LoVo (cell line): ENCODE results near the gene CHRND.
"Not testable (repeated sequence)": the region's sequence is repeated elsewhere in the genome, so short reads cannot be mapped to it uniquely, and the experiment has no call there.

ENCODE experiments used
- DNase-seq: peaks from one replicate; pipeline ENCODE4 v3.0.0-alpha.2; 2016; ENCODE audit warnings: low spot score

CHRND gene

DNA sequence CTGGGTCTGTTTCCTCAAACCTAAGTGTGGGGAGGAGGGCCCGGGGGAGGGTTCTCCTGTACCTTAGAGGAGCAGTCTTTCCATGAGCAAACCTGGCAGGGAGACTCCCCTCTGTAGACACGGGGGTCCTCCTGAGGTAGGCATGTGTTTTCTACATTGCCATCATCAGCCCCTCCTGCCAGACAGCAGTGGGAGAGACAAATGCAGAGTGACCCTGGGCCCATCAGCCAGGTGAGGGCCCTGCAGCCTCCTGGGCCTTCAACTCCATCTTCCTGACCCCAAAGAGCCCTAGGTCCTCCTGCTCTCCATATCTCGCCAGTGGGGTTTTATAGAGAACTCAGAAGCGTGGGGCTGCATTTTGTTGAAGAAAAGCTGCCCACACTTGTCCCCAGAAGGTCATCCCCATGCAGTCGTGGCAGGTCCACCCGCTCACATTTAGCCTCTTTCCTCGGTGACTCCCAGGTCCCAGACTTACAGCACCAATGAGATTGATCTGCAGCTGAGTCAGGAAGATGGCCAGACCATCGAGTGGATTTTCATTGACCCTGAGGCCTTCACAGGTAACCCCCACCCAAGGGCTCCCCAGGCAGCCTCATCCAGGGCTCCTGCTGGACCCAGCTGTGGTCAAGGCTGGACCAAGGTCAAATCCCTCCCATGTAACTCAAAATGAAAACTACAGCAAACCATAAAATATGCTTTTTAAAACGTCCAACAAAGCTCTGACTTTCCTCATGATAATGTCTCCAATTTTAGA lies 16.2 kb downstream of the CHRND start:
- no peak for DNase-seq

DNA sequence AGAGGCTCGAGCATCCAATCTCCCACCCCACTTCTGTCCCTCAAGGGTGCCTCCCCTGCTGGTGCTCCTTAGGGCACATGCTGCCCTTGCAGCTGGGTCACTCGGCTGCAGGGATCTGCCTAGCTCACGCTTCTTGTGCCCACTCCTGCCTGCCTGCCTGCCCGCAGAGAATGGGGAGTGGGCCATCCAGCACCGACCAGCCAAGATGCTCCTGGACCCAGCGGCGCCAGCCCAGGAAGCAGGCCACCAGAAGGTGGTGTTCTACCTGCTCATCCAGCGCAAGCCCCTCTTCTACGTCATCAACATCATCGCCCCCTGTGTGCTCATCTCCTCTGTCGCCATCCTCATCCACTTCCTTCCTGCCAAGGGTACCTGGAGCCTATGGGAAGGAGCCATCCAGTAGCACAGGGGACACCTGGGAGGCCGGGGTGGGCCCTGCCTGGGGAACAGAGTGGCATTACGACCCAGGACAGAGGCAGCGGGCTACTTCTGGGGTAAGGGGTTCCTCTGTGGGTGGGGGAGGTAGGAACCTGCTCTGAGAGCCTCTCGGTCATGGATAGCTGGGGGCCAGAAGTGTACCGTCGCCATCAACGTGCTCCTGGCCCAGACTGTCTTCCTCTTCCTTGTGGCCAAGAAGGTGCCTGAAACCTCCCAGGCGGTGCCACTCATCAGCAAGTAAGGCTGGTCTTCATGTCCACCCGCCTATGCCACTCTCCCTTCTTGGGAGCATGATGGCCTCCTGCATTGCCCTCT lies 16.9 kb downstream of the CHRND start:
- DNase-seq, result no peak

DNA sequence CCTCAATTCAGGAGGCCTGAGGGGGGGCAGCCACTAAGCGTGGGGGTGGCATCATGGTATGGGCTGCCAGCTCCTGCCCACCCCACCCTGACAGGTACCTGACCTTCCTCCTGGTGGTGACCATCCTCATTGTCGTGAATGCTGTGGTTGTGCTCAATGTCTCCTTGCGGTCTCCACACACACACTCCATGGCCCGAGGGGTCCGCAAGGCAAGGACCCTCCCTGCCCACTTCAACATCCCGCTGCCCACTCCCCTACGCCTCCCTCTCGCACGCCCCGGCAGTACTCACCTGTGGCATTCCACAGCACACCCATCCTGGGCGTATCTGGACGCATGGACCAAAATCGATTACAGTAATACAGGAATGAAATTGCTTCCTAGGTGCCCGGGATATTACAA lies 17.5 kb downstream of the CHRND start:
- no peak for DNase-seq

DNA sequence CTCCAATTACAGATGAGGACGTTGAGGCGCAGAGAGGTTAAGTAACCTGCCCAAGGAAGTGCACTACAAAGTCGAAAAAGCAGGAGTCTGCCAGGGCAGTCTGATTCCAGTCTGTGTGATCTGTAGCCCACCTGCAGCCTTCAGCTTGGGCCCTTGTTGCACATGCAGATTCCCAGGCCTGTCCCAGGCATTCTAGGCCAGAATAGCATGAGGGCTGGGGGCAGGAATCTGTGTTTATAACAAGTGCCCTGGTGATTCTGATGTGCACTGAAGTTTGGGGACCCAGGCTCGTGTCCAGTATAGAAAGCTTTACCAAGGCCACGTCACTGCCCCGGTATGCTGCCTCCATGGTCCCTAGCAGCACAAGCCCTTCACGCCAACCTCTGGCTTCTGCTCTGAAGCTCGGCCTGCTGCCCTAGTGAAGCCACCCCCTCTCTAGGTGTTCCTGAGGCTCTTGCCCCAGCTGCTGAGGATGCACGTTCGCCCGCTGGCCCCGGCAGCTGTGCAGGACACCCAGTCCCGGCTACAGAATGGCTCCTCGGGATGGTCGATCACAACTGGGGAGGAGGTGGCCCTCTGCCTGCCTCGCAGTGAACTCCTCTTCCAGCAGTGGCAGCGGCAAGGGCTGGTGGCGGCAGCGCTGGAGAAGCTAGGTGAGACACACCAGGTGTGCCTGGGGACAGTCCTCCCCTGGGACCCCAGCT lies 18.1 kb downstream of the CHRND start:
- no peak for DNase-seq

DNA sequence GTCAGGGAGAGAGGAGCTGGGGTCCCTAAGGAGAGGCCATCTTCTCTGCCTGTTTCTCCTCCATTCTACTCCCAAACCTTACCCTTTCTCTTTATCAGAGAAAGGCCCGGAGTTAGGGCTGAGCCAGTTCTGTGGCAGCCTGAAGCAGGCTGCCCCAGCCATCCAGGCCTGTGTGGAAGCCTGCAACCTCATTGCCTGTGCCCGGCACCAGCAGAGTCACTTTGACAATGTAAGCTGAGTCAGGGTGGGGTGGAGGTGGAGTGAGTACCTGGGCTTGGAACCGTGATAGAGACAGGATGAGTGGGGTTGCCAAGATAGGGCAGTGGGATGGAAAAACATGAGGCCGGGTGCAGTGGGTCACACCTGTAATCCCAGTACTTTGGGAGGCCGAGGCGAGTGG lies 18.7 kb downstream of the CHRND start:
- DNase-seq, result no peak

DNA sequence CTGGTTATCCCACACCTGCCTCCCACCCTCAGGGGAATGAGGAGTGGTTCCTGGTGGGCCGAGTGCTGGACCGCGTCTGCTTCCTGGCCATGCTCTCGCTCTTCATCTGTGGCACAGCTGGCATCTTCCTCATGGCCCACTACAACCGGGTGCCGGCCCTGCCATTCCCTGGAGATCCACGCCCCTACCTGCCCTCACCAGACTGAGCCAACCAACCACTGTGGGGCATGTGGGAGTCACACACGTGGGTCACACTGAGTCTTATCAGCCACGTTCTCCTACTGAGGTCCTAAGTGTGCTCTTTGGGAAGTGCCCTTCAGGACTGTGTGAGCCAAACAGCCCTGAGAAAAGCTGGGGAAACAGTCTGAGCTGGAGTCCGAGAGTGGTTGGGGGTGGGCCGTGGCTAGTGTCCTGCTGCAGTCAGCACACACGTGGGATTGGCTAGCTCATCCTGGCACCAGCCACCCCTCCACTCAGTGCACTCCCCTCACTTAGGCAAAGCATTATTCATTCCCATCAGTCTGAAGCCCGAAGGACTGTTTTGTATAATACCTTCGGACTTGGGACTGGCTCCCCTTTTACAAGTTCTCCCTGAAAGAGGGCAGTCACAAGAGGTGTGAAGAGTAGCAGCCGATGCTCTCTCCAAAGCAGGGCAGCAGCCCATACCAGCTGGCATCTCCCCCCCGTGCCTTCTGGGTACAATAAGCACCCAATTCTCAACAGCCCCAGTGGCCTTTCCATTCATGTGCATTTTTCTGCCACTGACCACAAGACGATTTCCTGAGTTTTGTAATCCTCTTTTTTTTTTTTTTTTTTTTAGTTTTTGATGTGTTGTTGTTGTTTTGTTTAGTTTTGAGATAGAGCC lies 19.8 kb downstream of the CHRND start:
- DNase-seq, result no peak

DNA sequence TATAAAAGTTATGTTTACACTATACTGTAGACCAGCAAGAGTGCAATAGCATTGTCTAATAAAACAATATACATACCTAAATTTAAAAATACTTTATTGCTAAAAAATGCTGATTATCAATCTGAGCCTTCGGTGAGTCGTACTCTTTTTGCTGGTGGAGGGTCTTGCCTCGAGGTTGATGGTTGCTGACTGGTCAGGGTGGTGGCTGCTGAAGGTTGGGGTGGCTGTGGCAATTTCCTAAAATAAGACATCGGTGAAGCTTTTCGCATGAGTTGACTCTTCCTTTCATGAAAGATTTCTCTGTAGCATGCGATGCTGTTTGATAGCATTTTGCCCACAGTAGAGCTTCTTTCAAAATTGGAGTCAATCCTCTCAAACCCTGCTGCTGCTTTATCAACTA lies 22.0 kb downstream of the CHRND start:
- DNase-seq, result no peak

DNA sequence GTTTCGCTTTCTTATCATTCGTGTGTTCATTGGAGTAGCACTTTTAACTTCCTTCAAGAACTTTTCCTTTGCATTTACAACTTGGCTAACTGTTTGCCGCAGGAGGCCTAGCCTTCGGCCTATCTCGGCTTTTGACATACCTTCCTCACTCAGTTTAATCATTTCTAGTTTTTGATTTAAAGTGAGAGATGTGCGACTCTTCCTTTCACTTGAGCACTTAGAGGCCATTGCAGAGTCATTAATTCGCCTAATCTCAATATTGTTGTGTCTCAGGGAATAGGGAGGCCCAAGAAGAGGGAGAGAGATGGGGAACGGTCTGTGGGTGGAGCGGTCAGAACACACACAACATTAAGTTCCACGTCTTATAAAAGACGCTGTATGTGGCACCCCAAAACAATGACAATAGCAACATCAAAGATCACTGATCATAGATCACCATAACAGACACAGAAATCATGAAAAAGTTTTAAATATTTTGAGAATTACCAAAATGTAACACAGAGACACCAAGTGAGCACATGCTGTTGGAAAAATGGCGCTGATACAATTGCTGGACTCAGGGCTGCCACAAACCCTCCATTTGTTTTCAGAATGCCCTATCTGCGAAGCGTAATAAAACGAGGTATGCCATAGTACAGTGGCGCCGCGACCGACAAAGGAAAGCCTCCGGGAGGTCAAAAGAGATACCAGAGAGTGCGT lies 23.8 kb downstream of the CHRND start:
- DNase-seq, result no peak

DNA sequence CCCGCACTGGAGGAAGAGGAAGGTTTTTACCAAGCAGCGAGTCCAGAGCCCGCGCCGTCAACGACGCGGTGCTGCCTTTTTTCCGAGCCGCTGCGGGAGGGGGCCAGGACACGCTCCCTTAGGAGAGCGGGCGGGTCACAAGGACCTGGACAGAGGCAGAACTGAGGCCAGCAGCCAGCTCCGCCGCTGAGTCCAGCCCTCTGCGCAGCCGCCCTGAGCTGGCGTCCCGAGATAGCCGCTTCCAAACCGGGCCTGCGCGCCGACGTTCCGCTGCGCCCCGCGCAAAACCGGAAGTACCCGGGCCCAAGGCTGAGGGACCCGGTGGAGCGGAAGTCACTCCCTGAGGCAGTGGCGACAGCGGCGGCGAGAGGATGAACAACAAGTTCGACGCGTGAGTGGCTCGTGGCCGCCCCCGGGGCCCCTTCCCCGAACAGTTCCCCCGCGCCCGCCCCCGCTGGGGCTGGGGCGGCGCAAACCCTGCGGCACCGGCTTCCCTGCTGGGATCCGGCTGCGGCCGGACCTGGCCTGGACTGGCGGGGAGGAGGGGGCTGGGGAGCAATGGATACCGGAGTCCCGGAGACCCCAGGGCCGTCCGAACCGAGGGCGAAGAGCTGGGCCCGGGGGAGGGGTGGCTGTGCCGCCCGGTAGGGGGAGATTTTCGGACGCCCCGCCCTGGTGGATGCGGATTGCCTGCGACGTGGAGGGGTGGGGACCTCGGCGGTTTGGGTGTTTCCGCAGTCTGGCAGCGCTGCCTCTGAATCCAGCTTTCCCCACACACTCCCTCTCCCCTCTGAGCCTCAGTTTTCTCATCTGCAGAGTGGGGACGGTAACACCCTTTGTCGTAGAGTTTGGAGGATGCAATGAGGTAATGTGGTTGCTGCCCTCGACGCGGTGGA lies 24.6 kb downstream of the CHRND start, which contains the start of the genes EIF4E2 and TIGD1:
Gene EIF4E2 (plus strand): TSS at position 336 of the 896 bp plus-strand sequence. CDS start 36 bp downstream, at position 372.
Gene TIGD1 (minus strand): TSS at position 204 of the 896 bp plus-strand sequence. CDS start 675 bp downstream, outside the sequence.
- peak; percentile 94 for DNase-seq

DNA sequence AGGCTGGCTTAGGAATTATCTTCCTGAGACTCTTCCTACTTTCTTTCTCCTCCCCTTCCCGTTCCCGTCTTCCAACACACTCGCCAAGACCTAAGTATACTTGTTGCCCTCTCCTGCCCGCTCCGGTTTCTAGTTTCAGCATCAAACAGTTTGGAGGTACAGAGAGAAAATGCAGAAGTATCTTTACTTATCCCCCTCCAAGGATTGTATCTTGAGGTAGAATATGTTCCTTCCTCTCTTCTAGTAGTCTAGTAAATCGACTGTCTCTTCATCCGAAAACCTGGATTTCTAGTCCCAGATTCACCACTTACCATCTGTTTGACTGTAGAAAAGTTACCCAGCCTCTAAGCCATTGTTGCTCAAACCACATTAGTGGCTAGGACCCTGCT lies 25.3 kb downstream of the CHRND start:
- no peak for DNase-seq

DNA sequence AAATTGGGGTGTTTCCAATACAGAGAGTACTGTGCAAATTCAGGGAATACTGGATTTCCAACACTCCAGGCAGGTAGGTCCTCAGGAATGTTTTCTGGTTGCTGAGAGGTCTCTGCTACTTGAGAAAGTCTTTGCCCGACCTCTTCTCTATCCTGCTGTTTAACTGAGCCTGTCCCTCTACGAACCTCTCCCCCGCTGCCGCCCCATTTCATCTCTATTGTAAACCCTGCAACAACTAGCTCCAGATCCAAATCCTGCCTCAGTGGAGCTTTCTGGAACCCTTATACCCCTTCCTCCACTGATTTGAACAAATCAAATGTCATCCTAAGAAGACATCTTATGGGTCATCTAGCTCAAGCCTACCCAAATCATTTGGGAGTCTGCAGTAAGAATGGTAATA lies 25.8 kb downstream of the CHRND start:
- DNase-seq, result no peak

DNA sequence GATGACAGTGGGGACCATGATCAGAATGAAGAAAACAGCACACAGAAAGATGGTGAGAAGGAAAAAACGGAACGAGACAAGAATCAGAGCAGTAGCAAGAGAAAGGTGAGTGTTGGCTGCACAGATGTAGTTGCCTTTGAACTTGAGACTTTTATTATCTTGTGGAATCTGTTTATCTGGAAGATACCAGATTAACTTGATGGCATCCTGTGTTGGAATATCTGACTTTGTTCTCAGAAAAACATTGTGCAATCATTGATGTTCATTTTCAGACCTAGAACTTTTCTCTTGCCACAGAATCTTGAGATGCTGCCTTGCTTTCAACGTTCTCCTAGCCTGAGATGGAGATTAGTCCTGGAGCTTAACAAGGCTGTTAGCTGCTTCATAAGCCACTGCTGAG lies 30.5 kb downstream of the CHRND start:
- no peak for DNase-seq

DNA sequence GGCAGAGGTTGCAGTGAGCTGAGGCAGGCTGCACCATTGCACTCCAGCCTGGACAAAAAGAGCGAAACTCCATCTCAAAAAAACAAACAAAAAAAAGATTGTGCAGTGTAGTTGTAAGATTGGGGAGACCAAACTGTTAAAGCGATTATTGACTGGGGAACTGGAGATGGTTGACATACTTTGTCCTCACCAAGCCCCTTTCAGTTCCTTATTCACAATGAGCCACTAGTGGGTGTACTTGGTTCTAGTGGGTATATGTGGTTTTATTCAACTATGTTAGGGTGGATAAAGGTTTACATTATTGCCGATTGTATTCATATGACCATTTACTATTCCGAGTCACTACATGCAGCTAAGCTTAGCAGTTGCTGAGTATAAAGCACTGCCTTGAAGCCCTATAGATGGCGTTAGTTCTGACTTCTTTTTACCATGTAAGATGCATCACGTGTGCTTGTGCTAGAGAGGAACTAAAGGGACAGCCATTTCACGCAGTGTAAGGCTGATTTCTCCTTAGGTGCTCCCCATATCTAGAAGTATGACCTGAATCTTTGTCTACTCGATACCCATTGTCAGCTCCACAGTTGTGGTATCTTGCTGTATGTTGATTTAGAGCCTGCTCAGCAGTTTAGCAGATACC lies 36.7 kb downstream of the CHRND start:
- no peak for DNase-seq

DNA sequence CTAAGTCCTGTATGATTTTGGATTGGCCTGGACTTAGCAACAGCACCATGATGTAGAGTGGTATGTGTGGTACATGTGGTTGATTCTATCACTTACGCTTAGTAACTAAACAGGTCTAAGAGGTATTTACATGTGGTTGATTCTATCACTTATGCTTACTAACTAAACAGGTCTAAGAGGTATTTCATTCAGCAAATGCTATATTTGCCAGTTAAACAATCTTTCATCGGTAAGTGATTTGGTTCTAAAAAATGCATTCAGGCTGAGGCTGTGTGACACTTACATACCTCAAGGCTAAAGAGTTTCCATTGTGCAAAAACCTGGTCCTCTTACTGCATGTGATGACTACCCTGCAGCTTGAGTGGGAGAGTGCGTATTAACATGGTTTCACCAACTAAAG lies 37.6 kb downstream of the CHRND start:
- DNase-seq, result no peak

DNA sequence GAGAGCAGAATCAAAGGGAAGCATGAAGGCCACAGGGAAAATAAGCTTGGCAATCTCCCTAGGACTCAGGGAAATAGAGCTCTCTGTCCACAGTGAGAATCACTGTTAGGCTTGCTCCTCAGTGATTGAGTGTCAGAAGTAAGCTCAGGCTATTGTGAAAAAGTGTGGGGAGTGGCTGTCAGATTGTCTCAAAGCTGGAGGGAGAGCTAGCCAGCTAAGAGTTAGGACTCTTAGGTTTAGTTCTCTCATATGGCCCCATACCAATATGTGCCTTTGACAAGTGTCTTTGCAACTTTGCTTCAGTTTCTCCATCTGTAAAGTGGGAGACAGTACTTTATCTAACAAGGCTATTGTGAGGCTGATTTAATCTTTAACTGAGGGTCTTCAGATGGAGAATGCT lies 41.8 kb downstream of the CHRND start:
- no peak for DNase-seq

DNA sequence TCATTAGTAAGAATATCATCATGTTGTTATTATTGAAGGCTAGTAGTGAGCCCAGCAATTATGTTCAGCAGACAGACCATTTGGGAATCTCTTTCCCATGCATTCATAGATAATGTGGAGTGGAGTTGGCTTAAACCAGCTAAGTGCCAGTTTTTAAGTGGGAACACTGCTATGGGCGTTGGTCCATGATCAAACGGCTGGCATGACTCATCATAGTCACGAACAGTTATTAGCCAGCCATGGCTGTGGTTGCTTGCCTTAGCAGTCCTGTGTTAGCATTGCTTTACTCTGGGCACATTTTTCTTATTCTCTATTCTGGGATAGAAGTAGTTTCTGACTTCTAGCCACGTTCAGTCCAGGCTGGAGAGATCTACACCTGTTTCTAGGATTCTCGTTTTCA lies 42.2 kb downstream of the CHRND start:
- DNase-seq, result peak; percentile 69

DNA sequence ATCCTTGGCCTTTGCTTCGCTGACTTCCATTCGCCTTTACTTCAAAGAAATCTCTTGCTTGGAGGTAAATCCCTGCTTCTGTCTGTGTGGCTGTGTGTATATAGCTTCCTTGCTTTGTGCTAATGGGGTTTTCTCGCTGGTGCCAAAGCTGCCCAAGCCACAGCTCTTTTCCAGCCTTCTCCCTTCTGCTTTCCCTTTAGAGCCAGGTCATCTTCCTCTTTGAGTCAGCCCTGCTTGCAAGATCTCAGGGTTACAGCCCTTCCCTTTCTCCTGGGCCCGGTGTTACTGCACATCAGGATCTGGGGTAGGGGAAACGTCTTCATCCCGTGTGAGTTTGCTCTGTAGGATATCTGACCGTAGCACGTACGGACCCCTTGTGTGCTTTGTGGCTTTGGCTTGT lies 43.6 kb downstream of the CHRND start:
- DNase-seq, result no peak

DNA sequence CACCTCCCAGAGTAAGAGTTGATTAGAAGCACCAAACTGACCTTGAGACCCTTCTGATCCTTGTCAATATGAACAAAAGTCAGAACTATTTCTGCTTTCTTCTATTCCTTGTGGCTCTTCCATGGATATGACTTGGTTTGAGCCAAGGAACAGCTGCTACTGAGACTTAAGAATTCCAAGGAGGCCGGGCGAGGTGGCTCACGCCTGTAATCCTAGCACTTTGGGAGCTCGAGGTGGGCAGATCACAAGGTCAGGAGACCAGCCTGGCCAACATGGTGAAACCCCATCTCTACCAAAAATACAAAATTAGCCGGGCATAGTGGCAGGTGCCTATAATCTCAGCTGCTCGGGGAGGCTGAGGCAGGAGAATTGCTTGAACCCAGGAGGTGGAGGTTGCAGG lies 44.5 kb downstream of the CHRND start:
- not testable (repeated sequence) for DNase-seq

DNA sequence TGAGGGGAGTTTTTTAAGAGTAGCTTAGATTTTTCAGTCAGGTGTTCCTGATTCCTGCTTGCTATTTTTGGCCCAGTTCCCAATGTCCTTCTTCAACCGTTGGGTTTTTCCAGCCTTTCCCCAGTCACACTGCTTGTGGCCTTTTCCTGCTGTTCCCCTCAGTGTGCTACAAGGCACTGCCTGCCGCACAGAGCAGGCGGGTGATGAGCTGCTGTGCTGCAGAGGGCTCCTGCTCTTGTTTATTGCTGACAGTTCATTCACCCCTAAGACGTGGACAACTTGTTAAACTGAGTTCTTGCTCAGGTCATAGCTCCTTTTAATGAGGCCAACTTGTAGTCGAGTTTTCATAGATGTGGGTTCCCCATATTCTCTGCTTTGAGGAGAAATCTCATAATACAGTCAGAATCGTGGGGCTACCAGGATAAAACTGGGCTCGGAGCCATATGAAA lies 45.1 kb downstream of the CHRND start:
- no peak for DNase-seq

DNA sequence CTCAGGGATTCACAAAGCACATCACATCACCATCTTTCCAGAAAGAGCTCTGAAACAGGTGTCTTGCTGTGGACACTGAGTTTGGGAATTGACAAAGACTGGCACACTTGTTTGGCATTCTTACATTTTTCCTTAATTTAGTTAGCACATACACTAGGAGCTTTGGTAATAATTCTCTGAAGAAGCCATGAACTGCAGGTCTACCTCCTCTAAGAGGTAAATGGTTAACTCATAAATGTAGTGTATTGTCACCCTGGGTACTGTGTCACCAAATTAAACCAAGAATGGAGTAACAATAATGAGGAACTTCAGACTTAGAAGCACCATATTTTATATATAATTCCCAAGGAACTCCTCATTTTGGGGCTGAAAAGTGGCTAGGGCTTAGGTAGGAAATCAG lies 47.1 kb downstream of the CHRND start:
- no peak for DNase-seq
